GM18873 (cell line): Measurements from ENCODE around the gene SLC34A1.

Experiments
- ATAC-seq: cut with Tn5 transposase; IDR thresholded peaks from one replicate; pipeline ENCODE4 v1.9.1; 2021; ENCODE audit warnings: mild to moderate bottlenecking, moderate library complexity, moderate number of reproducible peaks; ENCODE audit not compliant: unreplicated experiment, low FRiP score

SLC34A1 gene

DNA sequence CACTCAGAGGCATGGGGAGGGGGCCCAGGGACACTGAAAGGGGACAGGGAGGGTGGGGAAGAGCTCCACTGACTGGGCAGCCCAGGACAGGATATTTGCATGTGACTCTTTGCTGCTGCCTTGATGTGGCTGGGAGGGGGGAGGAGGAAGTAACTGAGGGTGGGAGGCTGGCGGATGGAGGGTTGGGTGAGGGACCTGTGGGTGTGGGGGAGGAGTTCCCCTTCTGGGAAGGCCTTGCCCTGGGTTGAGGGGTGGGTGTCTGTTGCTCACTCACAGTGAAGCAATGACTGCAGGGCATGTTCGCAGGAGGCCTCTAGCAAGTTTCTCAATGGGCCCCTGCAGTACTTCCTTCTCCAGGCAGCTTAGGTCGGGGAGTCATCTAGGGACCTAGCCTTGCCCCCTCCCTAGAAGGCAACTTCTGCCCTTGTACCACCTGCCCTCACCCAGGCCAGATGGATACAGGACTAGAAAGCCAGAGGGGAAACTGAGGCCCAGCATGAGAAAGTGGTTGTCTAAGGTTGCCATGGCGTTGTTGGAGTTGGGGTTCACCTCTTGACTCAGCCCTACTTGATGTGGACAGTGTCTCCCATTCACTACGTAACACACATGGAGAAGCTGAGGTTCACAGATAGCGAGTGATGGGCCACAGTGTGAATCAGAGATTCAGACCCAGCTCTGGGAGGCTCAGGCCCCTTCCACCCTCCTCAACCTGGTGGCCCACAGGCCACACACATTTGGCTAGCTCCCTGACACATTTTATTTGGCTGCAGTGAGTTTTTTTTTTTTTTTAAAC lies 45.2 kb downstream of the SLC34A1 start:
- no peak for ATAC-seq

DNA sequence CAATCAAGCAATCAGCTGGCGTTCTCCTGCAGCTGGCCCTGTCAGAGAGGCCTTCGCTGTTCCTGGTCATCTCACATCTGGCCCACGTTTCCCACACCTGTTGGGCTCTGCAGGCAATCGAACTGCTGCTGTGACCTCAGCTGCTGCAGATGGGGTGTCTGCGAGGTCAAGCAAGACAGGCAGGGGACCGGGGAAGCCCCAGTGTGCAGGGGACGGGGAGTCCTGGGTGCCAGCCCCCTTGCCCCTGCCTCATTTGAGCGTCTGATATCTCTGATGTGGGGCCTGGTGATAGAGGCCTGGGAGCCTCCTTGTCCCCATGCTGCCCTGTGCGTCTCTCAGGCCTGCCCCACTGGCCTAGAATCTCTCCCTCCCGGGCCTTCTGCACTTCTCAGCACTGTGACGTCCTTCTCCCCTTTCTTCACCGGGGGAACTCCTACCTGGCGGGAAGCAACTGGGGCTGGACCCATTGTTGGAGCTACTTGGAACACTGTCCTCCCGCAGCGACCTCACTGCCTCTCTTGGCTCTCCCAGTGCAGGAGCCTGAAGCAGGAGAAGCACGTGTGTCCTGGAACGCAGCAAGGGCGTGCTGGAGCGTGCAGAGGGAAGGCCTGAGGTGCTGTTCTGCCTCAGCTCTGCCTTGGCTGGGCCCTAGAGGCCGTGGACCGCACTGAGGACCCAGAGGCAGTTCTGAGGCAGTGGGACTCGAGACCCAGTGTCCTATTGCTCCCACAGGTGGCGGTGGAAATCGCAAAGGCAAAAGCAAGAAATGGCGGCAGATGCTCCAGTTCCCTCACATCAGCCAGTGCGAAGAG lies 46.1 kb downstream of the SLC34A1 start:
- ATAC-seq: no peak

DNA sequence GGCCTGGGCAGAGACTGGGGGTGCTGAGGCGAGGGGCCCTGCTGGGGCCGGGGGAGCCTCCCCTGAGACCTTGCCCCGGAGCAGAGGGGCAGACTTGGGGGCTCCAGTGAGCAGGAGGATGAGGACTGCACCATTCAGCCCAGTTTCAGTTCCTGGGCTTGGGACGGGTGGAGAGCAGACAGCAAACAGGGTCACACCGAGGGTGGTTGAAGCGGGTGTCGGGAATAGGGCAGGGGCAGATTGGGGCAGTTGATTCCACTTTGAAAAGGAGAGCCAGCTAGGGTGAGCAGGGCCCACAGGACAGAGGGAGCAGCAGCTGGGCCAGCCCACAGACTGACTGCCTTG lies 46.7 kb downstream of the SLC34A1 start:
- ATAC-seq: no peak

DNA sequence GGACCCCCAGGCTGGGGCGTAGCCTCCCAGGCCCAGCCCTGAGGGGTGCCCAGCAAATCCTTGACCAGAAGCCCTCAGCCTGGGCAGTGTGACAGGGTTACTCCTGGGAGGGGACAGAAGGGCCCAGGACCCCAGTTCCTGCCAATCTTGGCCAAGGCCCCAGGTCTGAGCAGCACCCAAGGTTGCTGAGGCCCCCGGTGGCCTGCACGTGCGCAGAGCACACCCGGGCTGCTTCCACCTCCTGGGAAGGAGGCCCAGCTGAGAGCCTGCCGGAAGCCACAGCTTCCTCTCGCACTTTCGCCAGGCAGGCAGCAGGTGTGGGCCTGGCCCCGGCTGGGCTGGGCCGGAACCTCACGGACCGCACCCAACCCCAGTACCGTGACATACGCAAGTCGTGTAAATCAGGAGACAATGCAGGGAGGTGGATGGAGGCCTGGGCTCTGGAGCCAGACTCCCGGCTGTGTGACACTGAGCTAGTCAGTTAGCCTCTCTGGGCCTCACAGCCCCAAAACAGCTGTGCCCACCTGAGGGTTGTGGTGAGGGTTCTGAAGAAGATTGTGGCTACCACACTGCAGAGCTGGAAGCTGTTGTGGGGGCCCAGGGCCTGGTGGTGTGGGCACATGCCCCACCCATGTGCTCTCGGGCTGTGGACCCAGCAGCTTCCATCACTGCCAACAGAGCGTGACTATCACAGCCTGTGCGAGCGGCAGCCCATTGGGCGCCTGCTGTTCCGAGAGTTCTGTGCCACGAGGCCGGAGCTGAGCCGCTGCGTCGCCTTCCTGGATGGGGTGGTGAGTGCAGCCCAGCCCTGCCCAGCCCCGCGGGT lies 47.3 kb downstream of the SLC34A1 start:
- ATAC-seq: peak; percentile 46

DNA sequence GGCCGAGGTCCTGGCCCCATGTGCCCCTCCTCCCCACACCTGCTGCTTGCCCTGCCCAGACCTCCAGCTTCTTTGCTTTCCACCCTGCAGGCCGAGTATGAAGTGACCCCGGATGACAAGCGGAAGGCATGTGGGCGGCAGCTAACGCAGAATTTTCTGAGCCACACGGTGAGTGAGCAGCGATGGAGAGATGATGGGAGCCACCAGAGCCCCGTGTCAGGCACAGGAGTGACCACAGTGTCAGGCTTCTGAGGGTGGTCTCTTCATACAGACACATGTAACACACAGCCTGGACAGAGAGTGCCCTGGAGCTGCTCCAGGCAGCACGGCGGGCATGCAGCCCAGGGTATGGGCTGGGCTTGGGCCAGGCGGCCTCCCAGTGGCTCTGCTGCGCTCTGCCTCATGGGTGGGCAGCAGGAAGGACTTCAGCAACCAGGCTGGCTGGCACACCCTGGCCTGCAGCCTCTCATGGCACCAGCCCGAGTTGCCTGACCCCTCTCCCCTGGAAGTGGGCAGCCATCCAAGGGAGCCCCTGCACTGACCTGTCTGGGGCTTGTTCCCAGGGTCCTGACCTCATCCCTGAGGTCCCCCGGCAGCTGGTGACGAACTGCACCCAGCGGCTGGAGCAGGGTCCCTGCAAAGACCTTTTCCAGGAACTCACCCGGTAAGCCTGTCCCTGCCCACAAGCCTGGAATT lies 48.1 kb downstream of the SLC34A1 start:
- no peak for ATAC-seq

DNA sequence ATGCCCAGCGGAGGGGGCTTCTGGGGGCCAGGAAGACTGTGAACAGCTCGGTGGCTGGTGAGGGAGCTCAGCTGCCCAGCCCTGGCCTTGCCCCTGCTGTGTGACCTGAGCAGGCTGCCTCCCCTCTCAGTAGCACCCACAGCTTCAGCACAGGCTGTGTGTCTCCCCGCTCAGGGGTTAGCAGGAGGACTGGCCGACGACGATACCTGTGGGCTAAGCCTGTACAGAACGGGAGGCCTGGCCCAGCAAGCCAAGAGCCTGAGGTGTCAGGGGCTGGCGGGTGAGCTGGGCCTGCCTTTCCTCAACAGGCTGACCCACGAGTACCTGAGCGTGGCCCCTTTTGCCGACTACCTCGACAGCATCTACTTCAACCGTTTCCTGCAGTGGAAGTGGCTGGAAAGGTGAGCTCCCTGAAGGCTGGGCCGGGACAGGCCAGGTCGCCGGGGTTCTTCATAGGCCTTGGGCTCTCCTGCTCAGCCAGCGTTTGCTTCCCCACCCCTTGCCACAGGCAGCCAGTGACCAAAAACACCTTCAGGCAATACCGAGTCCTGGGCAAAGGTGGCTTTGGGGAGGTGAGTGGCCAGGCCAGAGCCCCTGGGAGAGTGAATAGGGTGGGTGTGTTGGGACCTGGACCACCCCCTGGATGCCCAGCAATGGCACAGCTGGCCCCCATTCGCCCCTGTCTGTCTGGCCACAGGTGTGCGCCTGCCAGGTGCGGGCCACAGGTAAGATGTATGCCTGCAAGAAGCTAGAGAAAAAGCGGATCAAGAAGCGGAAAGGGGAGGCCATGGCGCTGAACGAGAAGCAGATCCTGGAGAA lies 48.8 kb downstream of the SLC34A1 start:
- no peak for ATAC-seq

DNA sequence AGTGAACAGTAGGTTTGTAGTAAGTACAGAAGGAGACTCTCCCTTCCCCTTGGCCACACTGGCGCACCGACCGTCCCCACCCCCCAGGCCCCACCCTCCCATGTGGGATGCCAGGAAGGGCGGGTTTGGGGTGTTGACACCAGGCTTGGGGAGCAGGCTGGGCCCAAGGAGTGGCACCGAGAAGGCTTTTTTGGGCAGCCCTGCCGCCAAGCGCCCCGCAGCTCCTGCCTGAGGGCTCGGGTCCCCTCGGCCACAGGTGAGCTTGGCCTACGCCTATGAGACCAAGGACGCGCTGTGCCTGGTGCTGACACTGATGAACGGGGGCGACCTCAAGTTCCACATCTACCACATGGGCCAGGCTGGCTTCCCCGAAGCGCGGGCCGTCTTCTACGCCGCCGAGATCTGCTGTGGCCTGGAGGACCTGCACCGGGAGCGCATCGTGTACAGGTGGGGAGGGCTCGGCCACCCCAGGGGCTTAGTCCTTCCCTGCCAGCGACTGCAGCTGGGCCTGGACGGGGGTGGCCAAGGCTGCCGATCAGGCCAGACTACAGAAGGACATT lies 49.5 kb downstream of the SLC34A1 start:
- ATAC-seq: no peak

DNA sequence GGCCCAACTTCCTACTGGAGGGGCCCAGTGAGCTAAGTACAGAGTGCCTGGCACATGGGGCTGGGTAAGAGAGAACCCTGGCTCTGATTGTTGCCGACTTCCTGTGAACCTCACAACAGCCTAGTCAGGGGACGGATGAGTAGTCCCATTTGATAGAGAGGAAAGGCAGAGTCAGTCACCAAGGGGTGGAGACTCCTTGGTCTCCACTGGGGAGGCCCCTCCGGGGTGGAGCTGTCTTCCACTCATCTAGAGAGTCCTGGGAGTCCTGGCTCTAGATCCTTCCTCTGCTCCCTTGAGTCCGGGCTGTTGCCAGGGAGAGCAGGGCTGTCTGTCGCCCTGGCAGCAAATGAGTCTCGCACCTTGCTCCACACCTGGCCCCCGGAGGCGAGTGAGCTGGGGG lies 50.2 kb downstream of the SLC34A1 start:
- ATAC-seq: no peak

DNA sequence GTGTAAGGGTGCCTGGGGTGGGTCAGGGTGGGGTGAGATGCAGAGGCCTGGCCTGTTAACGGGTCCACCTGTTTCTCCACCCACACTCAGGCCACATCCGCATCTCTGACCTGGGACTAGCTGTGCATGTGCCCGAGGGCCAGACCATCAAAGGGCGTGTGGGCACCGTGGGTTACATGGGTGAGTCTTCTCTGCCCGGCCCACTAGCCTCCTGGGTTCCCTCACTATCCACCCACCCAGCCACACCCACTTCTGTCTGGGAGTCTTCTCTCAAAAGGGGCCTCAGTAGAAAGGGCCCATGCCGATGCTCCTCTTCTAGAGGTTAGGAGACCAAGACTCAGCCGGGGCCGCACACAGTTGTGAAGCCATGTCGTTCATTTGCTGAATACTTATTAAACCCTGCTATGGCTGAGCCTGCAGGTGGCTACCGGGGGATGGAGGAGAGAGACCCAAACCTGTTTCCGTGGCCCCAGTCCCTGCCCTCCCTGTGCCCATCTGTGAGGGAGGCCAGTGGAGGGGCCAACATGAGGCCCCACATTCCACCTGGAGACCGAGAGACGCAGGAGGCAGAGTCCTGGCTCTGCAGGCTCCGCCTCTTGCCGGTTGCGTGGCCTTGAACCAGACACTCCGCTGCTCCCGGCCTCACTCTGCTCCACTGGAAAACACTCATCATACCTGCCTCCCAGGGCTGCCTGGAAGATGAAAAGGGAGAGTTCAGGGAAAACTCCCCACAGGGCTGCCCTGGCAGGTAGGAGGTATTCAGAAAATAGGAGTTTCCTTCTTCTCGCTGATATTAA lies 50.9 kb downstream of the SLC34A1 start:
- no peak for ATAC-seq

DNA sequence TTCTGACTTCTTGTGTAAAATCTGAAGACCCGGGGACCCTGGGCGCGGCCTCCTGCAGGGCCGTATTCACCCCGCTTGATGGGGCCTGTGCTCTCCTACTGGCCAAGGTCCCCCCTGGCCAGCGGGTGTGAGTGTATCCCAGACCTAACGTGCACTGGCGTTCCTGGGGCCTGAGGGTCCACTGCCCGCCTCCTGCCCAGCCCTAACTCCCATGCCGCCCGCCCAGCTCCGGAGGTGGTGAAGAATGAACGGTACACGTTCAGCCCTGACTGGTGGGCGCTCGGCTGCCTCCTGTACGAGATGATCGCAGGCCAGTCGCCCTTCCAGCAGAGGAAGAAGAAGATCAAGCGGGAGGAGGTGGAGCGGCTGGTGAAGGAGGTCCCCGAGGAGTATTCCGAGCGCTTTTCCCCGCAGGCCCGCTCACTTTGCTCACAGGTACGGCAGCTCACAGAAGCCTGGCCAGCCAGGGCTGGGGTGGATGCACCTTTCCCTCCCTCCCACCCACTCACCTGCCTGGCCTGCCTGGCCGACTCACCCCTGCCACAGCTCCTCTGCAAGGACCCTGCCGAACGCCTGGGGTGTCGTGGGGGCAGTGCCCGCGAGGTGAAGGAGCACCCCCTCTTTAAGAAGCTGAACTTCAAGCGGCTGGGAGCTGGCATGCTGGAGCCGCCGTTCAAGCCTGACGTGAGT lies 51.8 kb downstream of the SLC34A1 start:
- ATAC-seq: no peak

DNA sequence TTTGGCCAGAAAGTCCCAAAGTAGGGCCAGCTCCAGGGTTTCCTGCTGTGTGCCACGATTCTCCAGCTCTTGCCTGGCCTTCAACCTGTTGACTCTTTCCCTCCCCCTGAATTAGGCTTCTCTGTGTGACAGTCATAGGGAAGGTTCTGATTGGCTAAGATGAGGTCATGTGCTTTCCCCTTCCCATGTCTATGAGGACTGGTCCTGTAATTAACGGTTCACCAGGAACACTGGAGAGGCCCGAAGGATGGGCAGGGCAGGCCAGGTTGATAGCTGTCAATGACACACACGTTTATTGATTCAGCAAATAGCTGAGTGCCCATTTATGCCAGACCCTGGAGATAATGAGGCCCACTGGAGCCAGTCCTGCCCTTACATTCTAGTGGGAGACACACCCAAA lies 53.4 kb downstream of the SLC34A1 start:
- ATAC-seq: no peak

DNA sequence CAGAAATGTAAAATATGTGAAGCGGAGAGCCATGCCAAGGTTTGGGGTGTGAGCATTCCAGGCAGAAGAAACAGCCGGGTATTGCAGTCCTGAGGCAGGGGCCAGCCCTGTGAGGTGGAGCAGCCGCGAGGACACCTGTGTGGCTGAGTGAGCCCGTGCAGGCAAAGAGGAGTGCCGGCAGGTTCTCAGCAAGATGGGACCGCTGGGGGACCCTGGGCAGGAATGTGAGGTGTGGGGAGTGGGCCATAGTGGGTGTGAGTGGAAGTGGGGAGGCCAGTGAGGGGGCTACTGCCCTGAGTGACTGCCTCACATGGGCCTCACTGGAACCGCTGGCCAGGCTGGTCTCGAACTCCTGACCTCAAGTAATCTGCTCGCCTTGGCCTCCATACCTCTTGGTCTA lies 54.2 kb downstream of the SLC34A1 start:
- no peak for ATAC-seq

DNA sequence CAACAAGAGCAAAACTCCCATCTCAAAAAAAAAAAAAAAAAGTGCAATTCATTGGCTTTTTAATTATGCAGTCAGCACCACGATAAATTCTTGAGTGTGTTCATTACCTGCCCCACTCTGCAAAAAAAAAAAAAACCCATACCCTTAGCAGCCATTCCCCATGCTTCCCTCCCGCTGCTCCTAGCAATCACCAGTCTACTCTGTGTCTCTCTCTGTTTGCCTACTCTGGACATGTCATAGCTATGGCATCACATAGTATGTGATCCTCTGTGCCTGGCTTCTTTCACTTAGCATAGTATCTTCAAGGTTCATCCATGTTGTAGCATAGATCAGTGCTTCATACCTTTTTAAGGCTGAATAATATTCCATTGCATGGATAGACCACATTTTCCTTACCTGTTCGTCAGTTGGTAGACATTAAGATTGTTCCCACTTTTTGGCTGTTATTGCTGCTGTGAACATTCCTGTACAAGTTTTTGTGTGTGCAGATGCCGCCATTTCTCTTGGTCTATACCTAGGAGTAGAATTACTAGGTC lies 55.4 kb downstream of the SLC34A1 start:
- no peak for ATAC-seq

DNA sequence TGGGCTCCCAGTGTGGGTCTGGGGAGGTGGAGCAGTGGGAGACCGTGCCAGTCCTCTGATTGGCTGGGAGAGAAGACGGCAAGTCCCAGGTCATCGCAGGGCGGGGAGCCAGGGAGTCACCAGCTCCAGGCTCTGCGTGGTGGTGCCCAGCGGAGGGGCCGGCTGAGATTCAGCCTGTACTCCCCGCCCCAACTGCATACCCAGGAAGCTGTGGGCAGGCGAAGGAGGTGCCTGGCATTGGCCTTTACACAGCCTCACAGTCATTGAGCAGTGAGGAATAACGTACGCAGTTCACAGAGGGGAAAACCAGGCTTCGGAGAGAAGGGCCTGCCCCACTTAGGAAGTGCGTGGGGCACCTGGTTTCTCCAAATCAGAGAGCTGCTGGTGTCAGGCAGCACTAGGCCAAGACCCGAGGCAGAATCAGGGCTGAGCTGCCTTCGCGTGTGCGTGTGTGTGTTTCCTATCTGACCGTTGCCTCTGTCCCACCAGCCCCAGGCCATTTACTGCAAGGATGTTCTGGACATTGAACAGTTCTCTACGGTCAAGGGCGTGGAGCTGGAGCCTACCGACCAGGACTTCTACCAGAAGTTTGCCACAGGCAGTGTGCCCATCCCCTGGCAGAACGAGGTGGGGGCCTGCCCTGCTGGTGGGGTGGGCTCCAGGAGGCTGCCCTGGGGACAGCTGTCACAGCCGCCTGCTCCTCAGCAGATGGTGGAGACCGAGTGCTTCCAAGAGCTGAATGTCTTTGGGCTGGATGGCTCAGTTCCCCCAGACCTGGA lies 56.2 kb downstream of the SLC34A1 start:
- no peak for ATAC-seq

DNA sequence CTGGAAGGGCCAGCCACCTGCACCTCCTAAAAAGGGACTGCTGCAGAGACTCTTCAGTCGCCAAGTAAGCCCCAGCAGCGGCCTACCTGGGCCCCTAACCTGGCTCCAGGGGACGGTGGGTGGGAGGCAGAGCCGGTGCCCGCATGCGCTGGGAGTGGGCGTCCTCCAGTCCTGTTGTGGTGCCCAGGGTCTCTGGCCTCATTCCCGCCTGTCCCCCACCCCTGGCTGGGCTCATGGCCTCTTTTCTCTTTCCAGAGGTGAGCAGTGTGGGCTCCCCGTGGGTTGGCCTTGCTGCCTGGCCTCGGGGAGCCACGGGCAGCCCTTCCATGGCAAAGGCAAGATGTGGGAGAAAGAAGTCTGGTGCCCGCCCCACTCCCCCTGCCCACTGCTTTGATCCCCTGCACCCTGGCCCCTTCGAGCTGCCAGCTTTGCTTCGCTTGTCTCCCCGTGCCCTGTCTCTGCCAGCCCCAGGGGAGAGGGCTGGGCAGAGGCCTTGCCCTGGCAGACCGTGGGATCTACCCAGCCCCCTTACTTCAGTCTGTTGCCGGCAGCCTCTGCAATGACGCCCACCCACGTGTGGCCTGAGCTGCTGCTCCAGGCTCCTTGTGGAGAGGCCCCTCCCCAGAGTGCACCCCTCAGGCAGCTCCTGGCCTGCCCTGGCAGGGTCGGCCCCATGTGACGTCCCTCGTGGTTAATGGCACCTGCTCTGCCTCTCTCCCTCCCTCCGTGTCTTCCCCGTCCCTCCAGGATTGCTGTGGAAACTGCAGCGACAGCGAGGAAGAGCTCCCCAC lies 57.0 kb downstream of the SLC34A1 start:
- ATAC-seq: no peak
